SH-SY5Y (cell line): ENCODE measurements around the gene MAPK10.

Source experiments
- GATA2 ChIP-seq: IDR thresholded peaks from 2 replicates; pipeline ENCODE4 v1.6.1; 2011; ENCODE audit warnings: mild to moderate bottlenecking, low read depth, low read length
- GATA3 ChIP-seq: IDR thresholded peaks from 2 replicates; pipeline ENCODE4 v1.6.1; 2011; ENCODE audit warnings: low read depth, mild to moderate bottlenecking, low read length, moderate library complexity

- TF ChIP-seq GATA3 (no peak), GATA2 (no peak)
These were observed 242.0 kb downstream of the MAPK10 start for GRCh38 chr4:86117705-86118302.
